NCI-H1417 treated with DMSO at 0.1 percent for 48 hours (cell line): ENCODE results near the gene PPFIA1.

Experiments used
- DNase-seq: peaks from one replicate; lab custom pipeline; 2025; lab: John Stamatoyannopoulos, UW

PPFIA1 gene

DNA sequence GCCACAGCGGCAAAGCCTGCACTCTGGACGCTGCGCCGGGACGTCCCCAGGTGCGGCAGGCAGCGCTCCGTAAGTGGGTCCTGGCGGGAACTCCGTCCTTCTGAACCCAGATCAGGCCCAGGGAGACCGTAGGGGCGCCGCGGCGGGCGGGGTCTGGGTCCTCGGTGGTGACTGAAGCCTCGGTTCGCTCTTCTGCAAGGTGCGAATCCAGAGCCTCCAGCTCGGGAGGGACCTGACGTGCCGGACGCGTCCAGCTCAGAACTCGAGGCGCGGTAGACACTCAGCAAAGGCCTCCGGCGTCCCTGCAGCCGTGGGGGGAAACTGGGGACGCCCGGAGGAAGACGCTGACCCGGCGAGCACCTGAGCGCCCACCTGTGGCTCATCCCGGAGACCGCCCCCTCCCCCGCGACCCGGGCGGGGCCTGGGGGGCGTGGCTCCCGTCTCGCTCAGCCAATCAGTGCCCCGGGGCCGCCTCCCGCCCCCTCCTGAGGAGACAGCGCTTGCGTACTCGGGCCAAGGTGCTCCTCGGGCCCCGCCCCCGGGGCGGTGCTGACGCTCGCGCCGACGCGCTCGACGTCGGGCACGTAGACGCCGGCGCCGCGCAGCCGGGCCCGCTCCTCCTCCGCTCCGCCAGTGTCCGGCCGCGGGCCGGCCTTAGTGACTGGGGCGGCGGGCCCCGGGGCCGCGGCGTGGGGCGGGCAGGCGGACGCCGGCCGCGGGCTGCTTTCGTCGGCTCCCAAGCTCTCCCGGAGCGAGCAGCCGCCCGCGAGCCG lies at the start of gene PPFIA1:
Gene PPFIA1 (plus strand): TSS at position 587 of the 773 bp plus-strand sequence. CDS start 1,483 bp downstream, outside the sequence.
- peak; percentile 90 for DNase-seq

DNA sequence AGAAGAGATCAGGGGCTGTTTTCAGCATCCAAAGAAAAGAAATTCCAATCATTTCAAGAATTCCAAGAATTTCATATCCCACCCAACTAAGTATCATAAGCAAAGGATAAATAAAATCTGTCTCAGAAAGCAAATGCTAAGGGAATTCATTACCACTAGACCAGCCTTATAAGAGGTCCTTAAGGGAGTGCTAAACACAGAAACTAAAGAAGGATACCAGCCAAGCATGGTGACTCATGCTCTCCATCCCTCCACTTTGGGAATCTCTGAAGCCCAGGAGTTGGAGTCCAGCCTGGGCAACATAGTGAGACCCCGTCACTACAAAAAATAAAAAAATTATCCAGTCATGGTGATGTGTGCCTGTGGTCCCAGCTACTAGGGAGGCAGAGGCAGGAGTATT lies 49.6 kb upstream of the PPFIA1 start:
- DNase-seq = no peak

- no peak for DNase-seq
These were observed 44.8 kb upstream of the PPFIA1 start for GRCh38 chr11:70225681-70226177.

DNA sequence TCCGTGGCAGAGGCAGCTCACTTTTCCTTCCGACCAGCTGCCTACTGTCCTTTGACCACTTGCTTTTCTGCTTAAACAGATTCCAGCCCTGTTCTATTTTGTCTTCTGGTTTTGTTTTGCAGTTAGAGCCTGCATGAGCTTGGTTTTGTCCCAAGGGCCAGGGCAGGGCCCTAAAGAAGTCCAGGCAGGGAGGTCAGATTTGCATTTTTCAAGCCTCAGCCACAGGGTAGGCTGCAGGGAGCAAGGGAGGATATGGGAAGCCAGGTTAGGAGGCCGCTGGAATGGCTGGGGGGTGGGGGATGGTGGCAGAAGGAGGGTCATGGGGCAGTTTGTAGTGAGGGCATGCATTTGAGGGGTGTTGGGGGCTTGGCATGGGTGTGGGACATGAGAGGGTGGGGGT lies 44.3 kb upstream of the PPFIA1 start:
- no peak for DNase-seq

GRCh38 chr11:70226967-70227366 lies 43.5 kb upstream of the PPFIA1 start:
- no peak for DNase-seq

DNA sequence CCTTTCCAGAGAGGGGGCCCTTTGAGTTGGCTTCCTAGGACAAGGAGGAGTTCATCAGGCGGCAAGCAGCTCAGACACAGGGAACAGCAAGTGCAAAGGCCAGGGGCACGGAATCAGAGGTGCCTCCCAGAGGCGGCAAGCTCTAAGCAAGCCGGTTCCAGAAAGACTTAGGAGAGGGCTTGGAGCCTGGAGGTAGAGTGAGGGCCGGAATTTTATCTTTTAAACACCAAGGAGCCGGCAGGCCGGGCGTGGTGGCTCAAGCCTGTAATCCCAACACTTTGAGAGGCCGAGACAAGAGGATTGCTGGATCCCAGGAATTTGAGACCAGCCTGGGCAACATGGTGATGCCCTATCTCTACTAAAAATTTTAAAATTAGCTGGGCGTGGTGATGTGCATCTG lies 40.8 kb upstream of the PPFIA1 start:
- no peak for DNase-seq

- DNase-seq = no peak
These were observed 40.2 kb upstream of the PPFIA1 start for GRCh38 chr11:70230151-70230839.

DNA sequence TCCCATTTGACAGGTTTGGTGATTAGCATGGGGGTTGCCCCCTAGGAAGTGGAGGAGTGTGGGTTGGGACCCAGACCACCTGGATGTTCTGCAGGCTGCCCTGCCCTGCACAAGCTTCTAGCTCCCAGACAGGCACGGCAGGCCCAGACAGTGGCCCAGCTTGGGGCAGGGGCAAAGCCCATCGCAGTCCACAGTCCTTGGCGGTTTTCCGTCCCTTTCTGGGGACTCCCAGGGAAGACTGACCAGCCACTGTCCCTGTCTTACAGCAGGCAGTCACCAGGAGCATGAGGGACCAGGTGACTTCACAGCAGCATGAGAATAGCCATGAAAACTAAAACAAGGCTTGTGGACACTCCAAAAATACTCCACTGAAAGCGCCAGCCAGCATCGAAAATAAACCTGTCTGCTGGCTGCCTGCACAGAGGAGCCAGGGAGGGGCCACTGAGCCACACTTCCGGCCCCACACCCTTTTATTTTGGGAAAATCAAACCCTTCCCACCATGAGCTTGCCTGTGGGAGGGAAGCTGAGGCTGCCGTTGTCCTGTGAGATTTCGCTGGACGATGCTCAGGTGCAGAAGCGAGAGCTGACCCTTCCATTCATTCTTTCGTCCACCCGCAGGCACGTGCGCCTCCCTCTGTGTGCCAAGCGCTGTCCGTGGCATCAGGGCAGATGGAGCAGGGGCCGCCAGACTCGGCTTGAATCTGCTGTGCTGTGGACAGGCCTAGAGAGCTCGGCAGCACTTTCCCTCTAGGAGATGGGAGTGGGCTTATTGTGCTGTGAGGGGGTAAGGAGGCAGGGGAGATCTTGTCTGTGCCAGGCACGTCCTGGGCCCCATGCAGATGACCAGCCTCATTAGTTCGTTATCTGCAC lies 39.4 kb upstream of the PPFIA1 start:
- no peak for DNase-seq

- no peak for DNase-seq
These were observed 37.5 kb upstream of the PPFIA1 start for GRCh38 chr11:70233034-70233433.

DNA sequence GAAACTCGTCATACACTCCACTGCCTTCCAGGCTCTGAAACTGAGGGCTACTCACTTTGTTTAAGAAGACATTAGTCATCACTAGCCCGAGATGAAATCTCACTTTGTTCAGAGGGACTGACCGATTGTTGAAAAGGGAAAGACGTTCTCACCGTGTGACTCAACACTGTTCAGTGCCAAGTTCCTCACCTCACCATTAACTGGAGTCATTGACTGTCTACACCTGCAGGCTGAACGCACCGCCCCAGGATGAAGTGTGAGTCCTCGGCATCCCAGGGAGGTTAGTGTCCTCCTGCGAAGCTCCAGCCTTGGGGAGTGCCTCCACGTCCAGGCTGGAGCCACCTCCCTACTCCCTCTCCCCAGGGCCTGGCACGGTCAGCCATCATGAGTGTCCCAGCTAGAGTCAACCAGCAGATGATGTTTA lies 37.0 kb upstream of the PPFIA1 start:
- no peak for DNase-seq

DNA sequence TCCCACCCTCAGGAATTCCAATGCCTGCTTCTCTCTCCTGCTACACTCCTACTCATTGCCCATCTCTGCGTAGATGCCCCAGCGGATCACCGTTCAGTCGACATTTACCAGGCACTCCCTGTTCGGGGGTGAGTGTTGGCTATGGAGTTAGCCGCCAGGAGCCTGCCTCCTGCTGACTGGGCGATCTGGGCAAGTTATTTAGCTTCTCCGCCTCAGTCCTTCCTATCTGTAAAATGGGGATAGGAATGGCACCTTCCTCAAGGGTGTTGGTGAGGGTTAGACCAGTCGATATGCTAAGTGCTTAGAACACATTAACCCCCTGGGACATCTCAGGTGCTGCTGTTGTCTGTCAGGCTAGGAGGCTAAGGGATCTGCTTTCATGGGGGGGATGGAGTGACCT lies 36.5 kb upstream of the PPFIA1 start:
- DNase-seq = no peak

GRCh38 chr11:70240337-70240736 lies 30.2 kb upstream of the PPFIA1 start:
- DNase-seq = no peak

GRCh38 chr11:70241709-70242108 lies 28.8 kb upstream of the PPFIA1 start:
- no peak for DNase-seq

- no peak for DNase-seq
These were observed 27.6 kb upstream of the PPFIA1 start for GRCh38 chr11:70242885-70243284.

- no peak for DNase-seq
These were observed 26.4 kb upstream of the PPFIA1 start for GRCh38 chr11:70243912-70244652.

DNA sequence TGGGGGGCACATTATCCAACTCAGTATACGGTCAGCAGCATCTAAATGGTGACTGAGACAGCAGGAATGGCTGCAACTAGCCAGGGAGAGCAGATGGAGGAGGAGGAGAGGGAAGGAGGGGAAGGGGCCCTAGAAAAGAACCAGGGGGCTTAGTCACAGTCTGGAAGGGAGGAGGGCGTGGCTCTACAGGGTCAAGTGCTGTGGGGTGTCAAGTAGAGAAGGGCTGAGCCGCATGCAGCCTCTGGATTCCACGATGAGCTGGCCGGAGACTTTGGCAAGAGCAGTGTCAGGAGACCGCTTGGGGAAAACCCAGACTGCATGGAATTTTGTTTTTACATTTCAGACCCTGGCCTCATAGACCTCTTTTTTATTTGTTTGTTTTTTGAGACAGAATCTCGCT lies 25.8 kb upstream of the PPFIA1 start:
- no peak for DNase-seq

- DNase-seq = no peak
These were observed 24.3 kb upstream of the PPFIA1 start for GRCh38 chr11:70246196-70246595.

DNA sequence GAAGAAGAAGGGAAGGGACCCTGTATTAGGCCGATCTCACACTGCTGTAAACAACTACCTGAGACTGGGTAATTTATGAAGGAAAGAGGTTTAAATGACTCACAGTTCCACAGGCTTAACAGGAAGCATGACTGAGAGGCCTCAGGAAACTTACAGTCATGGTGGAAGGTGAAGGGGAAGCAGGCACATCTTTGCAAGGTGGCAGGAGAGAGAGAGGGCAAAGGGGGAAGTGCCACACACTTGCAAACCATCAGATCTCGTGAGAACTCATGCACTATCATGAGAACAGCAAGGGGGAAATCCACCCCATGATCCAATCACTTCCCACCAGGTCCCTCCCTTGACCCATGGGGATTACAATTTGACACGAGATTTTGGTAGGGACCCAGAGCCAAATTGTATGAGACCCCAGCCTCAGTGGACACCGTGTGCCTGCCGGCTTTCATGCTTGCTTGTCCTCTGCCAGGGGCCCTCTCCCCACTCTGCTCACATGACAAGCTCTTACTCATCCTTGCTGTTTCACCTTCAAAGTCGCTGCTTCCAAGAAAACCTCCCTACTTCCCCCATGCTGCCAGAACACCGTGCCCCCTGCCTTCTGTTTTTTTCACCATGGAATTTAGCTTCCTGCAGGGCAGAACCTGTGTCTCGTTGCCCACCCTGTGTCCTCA lies 23.3 kb upstream of the PPFIA1 start:
- DNase-seq = no peak

- DNase-seq = no peak
These were observed 22.8 kb upstream of the PPFIA1 start for GRCh38 chr11:70247710-70248072.

DNA sequence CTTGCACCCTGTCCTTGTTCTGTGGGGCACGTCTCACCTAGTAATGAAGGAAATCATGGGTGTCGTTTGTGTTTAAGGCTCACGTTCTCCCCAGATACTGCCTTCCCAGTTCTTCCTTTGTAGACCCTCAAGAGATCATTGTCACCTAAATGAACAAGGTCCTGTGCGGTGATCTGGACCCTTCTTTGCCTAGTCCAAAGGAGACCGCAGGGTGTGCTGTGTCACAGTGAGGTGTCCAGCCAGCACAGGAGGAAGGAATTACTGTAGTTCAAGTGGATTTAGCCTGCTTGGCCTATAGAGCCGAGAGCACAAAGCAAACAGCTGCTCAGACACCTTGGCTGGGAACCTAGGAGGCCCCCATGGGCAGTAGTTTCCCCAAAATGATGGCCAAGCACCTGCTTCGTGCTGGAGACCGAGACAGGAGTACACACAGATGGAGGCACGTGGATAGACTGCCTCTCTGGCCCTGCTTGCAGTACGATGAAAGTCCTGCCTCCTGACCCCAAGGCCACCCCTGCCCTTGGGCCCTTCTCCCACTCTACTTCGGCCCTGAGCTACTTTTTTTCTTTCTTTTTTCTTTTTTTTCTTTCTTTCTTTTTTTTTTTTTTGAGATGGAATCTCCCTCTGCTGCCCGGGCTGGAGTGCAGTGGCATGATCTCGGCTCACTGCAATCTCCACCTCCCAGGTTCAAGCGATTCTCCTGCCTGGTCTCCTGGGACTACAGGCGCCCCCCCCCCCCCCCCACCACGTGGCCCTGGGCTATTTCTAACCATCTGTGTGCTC lies 19.4 kb upstream of the PPFIA1 start:
- DNase-seq = no peak
